ENCODE results near the gene USP13. TPM values are rescaled to one million over a fixed set of nuclear protein-coding genes. Genes with fewer than 3 reads are reported as not detected.

The USP13 gene
- total RNA-seq, 1 donor from 2014 or later = 11.0 TPM

- H3K27me3 Mint-ChIP-seq = no peaks in the 10 kb centered on the region
- POLR2A ChIA-PET = no interaction called here
- H3K9me3 Mint-ChIP-seq = no peaks in the 10 kb centered on the region
- no peaks in the 10 kb centered on the region for H3K36me3 Mint-ChIP-seq (ENCODE audit: low read depth)
- H3K27ac Mint-ChIP-seq = no peak overlapping the region
- CTCF ChIA-PET = no interaction called here
- no peaks in the 10 kb centered on the region for H3K4me1 Mint-ChIP-seq
- ATAC-seq (ENCODE audit: low read depth) (no peak), DNase-seq (no peak)
- TF ChIP-seq, protein P1, sequence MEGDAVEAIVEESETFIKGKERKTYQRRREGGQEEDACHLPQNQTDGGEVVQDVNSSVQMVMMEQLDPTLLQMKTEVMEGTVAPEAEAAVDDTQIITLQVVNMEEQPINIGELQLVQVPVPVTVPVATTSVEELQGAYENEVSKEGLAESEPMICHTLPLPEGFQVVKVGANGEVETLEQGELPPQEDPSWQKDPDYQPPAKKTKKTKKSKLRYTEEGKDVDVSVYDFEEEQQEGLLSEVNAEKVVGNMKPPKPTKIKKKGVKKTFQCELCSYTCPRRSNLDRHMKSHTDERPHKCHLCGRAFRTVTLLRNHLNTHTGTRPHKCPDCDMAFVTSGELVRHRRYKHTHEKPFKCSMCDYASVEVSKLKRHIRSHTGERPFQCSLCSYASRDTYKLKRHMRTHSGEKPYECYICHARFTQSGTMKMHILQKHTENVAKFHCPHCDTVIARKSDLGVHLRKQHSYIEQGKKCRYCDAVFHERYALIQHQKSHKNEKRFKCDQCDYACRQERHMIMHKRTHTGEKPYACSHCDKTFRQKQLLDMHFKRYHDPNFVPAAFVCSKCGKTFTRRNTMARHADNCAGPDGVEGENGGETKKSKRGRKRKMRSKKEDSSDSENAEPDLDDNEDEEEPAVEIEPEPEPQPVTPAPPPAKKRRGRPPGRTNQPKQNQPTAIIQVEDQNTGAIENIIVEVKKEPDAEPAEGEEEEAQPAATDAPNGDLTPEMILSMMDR (IDR thresholded peaks at IDR 0.05) = no peak
- intact Hi-C loops (cut with micrococcal nuclease) = no loop called here
- H3K4me3 Mint-ChIP-seq = no peak overlapping the region
Measured at GRCh38 chr3:179671747-179672242, 19.0 kb downstream of the USP13 start.

GRCh38 chr3:179672918-179673317 is 20.1 kb downstream of the USP13 start:
- DNase-seq (no peak), ATAC-seq (ENCODE audit: low read depth) (no peak)
- Mint-ChIP-seq H3K4me1 (no peaks in the 10 kb centered on the region), H3K9me3 (no peaks in the 10 kb centered on the region), H3K27ac (no peak overlapping the region), H3K36me3 (ENCODE audit: low read depth) (no peaks in the 10 kb centered on the region), H3K27me3 (no peaks in the 10 kb centered on the region), H3K4me3 (no peak overlapping the region)
- ChIA-PET CTCF (no interaction called here), POLR2A (interaction anchor here (0.5 kb wide), 1 partner anchor 19 kb away, joined by 4 read pairs; no protein-coding TSS in a partner anchor)
- TF ChIP-seq, protein P1 (IDR thresholded peaks at IDR 0.05) = no peak
- intact Hi-C loops (cut with micrococcal nuclease) = no loop called here

DNA sequence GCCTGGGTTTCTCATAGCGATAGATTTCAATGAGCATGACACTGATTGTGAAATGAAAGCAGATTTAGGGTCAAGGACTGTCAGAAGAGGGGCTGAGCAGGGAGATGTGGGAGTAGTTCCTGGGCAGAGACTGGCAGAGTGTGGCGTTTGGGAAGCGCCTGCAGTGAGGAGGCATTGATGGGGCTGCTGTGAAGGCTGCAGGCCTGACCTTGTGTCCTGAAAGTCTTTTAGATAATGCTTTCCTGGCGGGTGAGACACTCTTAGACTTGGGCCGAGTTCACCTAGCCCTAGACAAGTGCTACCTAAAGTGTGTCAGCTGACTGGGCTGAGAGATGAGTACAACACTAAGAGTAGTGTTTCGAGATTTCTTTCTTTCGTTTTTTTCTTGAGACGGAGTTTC is 20.7 kb downstream of the USP13 start:
- no peaks in the 10 kb centered on the region for H3K4me1 Mint-ChIP-seq
- no peaks in the 10 kb centered on the region for H3K9me3 Mint-ChIP-seq
- intact Hi-C loops (cut with micrococcal nuclease) = no loop called here
- ChIA-PET CTCF (no interaction called here), POLR2A (no interaction called here)
- no peaks in the 10 kb centered on the region for H3K36me3 Mint-ChIP-seq (ENCODE audit: low read depth)
- H3K27ac Mint-ChIP-seq = no peak overlapping the region
- TF ChIP-seq, protein P1 (IDR thresholded peaks at IDR 0.05) = no peak
- DNase-seq (no peak), ATAC-seq (ENCODE audit: low read depth) (no peak)
- no peak overlapping the region for H3K4me3 Mint-ChIP-seq
- H3K27me3 Mint-ChIP-seq = no peaks in the 10 kb centered on the region

GRCh38 chr3:179676081-179676480 is 23.2 kb downstream of the USP13 start:
- no peak for DNase-seq
- H3K27me3 Mint-ChIP-seq = no peaks in the 10 kb centered on the region
- no peak overlapping the region for H3K4me3 Mint-ChIP-seq
- POLR2A ChIA-PET = no interaction called here
- intact Hi-C loops (cut with micrococcal nuclease) = no loop called here
- H3K4me1 Mint-ChIP-seq = no peaks in the 10 kb centered on the region
- ATAC-seq (ENCODE audit: low read depth) = no peak
- peaks cover 2% of the 10 kb centered on the region for H3K36me3 Mint-ChIP-seq (ENCODE audit: low read depth)
- no peaks in the 10 kb centered on the region for H3K9me3 Mint-ChIP-seq
- TF ChIP-seq, protein P1 (IDR thresholded peaks at IDR 0.05) = no peak
- CTCF ChIA-PET = no interaction called here
- no peak overlapping the region for H3K27ac Mint-ChIP-seq

GRCh38 chr3:179677884-179678283 is 25.0 kb downstream of the USP13 start:
- Mint-ChIP-seq H3K36me3 (ENCODE audit: low read depth) (peaks cover 14% of the 10 kb centered on the region), H3K9me3 (no peaks in the 10 kb centered on the region), H3K27me3 (no peaks in the 10 kb centered on the region), H3K4me1 (no peaks in the 10 kb centered on the region), H3K27ac (no peak overlapping the region), H3K4me3 (no peak overlapping the region)
- ChIA-PET POLR2A (interaction anchor here (0.6 kb wide), 1 partner anchor 42 kb away, joined by 3 read pairs; no protein-coding TSS in a partner anchor), CTCF (no interaction called here)
- TF ChIP-seq, protein P1 (IDR thresholded peaks at IDR 0.05) = no peak
- ATAC-seq (ENCODE audit: low read depth) (no peak), DNase-seq (no peak)
- intact Hi-C loops (cut with micrococcal nuclease) = no loop called here
